IMR-90 (cell line): ENCODE results near the gene ILF3.

ENCODE experiments used
- POLR2A ChIP-seq: IDR thresholded peaks from 2 replicates; pipeline ENCODE4 v1.6.1; 2012; ENCODE audit warnings: mild to moderate bottlenecking, low read depth, low read length
- RCOR1 ChIP-seq: IDR thresholded peaks from 2 replicates; pipeline ENCODE4 v1.6.1; 2012; ENCODE audit warnings: mild to moderate bottlenecking, low read length, improper control_type of control experiment; ENCODE audit not compliant: insufficient replicate concordance
- TF ChIP-seq, protein P1 (sequence below): conservative IDR thresholded peaks from 2 replicates; pipeline ENCODE4 v1.5.1; 2012; ENCODE audit warnings: mild to moderate bottlenecking, low read depth, low read length, improper control_type of control experiment

- no peak for TF ChIP-seq POLR2A
- TF ChIP-seq, protein P1, sequence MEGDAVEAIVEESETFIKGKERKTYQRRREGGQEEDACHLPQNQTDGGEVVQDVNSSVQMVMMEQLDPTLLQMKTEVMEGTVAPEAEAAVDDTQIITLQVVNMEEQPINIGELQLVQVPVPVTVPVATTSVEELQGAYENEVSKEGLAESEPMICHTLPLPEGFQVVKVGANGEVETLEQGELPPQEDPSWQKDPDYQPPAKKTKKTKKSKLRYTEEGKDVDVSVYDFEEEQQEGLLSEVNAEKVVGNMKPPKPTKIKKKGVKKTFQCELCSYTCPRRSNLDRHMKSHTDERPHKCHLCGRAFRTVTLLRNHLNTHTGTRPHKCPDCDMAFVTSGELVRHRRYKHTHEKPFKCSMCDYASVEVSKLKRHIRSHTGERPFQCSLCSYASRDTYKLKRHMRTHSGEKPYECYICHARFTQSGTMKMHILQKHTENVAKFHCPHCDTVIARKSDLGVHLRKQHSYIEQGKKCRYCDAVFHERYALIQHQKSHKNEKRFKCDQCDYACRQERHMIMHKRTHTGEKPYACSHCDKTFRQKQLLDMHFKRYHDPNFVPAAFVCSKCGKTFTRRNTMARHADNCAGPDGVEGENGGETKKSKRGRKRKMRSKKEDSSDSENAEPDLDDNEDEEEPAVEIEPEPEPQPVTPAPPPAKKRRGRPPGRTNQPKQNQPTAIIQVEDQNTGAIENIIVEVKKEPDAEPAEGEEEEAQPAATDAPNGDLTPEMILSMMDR = 0 out of 2 replicates have a peak, but pooled peaks have one; percentile 4
- TF ChIP-seq RCOR1 = peak; percentile 66
Measured at GRCh38 chr19:10695401-10696398, 41.6 kb downstream of the ILF3 start.
